HCT116 (cell line): Measurements from ENCODE around the gene LRP1B. TPM values are rescaled to one million over a fixed set of nuclear protein-coding genes. Genes with fewer than 3 reads are reported as not detected.

Experiments used
- ATAC-seq: fragments of 200-7000 bp; cut with Tn5 transposase; 2 replicates; pipeline ENCODE4 v1.9.1; 2020; ENCODE audit warnings: mild to moderate bottlenecking, moderate library complexity
- BruUV-seq: library from RNA; stranded (reverse); fragments of 400-500 nt; replicated peaks from 2 replicates; lab custom pipeline; 2021; lab: Mats Ljungman, UMichigan
- CTCF ChIA-PET: fragments of 300-600 bp; sonication (Branson Sonifier 250); formaldehyde crosslinking; loops from one replicate; lab custom pipeline; 2021; ENCODE audit warnings: antibody characterized with exemption; lab: Charles Lee
- POLR2A ChIA-PET: fragments of 300-600, 350-600 bp; sonication (Branson Sonifier 250); formaldehyde crosslinking; loops from one replicate; lab custom pipeline; 2021; ENCODE audit warnings: antibody characterized with exemption; lab: Charles Lee
- RAD21 ChIA-PET, 2 experiments: fragments of 300-600 bp; sonication (Branson Sonifier 250); formaldehyde crosslinking; loops; one replicate each; lab custom pipeline; 2023; ENCODE audit warnings: low total read pairs in 2 of 2; ENCODE audit not compliant: uncharacterized antibody in 2 of 2, unreplicated experiment in 2 of 2, low non-redundant PET in 1 of 2; lab: Charles Lee
- DNase-seq: peaks from one replicate; pipeline ENCODE4 v3.0.0-alpha.2; 2010; ENCODE audit warnings: low read depth, low spot score
- H2AFZ ChIP-seq: fragments of 200-600 bp; shearing (Covaris generic), sonication (generic); 2 replicates; pipeline ENCODE4 v1.6.1; 2017; ENCODE audit warnings: low read depth, mixed run types, mixed read lengths, antibody characterized with exemption, low read length; ENCODE audit not compliant: poor library complexity, severe bottlenecking
- H3K27ac ChIP-seq: 2 replicates; pipeline ENCODE4 v1.5.1; 2012; ENCODE audit warnings: low read depth, low read length
- H3K27me3 ChIP-seq: fragments of 200-600 bp; sonication (generic); 2 replicates; pipeline ENCODE4 v1.6.1; 2016; ENCODE audit warnings: mixed run types, low read length, mixed read lengths; ENCODE audit not compliant: insufficient read depth
- H3K36me3 ChIP-seq, 2 experiments: fragments of 200-500 bp in 1 of 2; fragments of 200-600 bp in 1 of 2; sonication (Bioruptor generic) in 1 of 2; sonication (generic) in 1 of 2; 2 replicates each; pipeline versions ENCODE4 v1.5.1 to v1.6.1; 2014 to 2016; ENCODE audit warnings: low read length in 2 of 2, inconsistent platforms in 1 of 2, mixed read lengths in 1 of 2, mixed run types in 1 of 2; ENCODE audit not compliant: insufficient read depth in 2 of 2, control insufficient read depth in 1 of 2
- H3K4me1 ChIP-seq, 2 experiments: fragments of 200-600 bp in 1 of 2; sonication (generic) in 1 of 2; 2 replicates each; pipeline versions ENCODE4 v1.5.1 to v1.6.1; 2012 to 2017; ENCODE audit warnings: low read length in 2 of 2, inconsistent platforms in 1 of 2, mild to moderate bottlenecking in 1 of 2, mixed read lengths in 1 of 2, mixed run types in 1 of 2, moderate library complexity in 1 of 2; ENCODE audit not compliant: insufficient read depth in 2 of 2, control insufficient read depth in 1 of 2
- H3K4me2 ChIP-seq: fragments of 200-600 bp; sonication (generic); 2 replicates; pipeline ENCODE4 v1.6.1; 2017; ENCODE audit warnings: mixed run types, low read length, mixed read lengths
- H3K4me3 ChIP-seq, 2 experiments: fragments of 200-600 bp in 1 of 2; sonication (generic) in 1 of 2; replicated peaks in 1 of 2; 2 replicates each; pipeline ENCODE4 v1.5.1; 2011 to 2016; ENCODE audit warnings: low read length in 2 of 2, control low read depth in 1 of 2, low read depth in 1 of 2, mild to moderate bottlenecking in 1 of 2, mixed read lengths in 1 of 2, mixed run types in 1 of 2
- H3K79me2 ChIP-seq: fragments of 200-600 bp; sonication (generic); 2 replicates; pipeline ENCODE4 v1.6.1; 2017; ENCODE audit warnings: mild to moderate bottlenecking, mixed run types, low read length, moderate library complexity, mixed read lengths; ENCODE audit not compliant: insufficient read depth
- H3K9ac ChIP-seq: fragments of 200-600 bp; sonication (generic); 2 replicates; pipeline ENCODE4 v1.6.1; 2016; ENCODE audit warnings: low read length, mixed read lengths
- H3K9me2 ChIP-seq: fragments of 200-600 bp; sonication (generic), shearing (Covaris generic); 2 replicates; pipeline ENCODE4 v1.6.1; 2017; ENCODE audit warnings: mixed run types, mild to moderate bottlenecking, moderate library complexity; ENCODE audit not compliant: insufficient read depth
- H3K9me3 ChIP-seq, 2 experiments: fragments of 200-500 bp in 1 of 2; fragments of 200-600 bp in 1 of 2; sonication (Bioruptor generic) in 1 of 2; sonication (generic) in 1 of 2; 2 replicates each; pipeline ENCODE4 v1.6.1; 2014 to 2017; ENCODE audit warnings: low read length in 2 of 2, mixed read lengths in 2 of 2, inconsistent platforms in 1 of 2, low read depth in 1 of 2, mild to moderate bottlenecking in 1 of 2, mixed run types in 1 of 2, moderate library complexity in 1 of 2; ENCODE audit not compliant: control insufficient read depth in 1 of 2, insufficient read depth in 1 of 2
- H4K20me1 ChIP-seq: fragments of 200-600 bp; sonication (generic), shearing (Covaris generic); 2 replicates; pipeline ENCODE4 v1.6.1; 2017; ENCODE audit warnings: mixed run types, mild to moderate bottlenecking, moderate library complexity; ENCODE audit not compliant: insufficient read depth
- CBX3 ChIP-seq: IDR thresholded peaks from 2 replicates; pipeline ENCODE4 v1.6.1; 2012; ENCODE audit warnings: low read depth
- CTCF ChIP-seq, 3 experiments: fragments of 200-600 bp in 1 of 3; sonication (generic) in 1 of 3; IDR thresholded peaks in 2 of 3; conservative IDR thresholded peaks in 1 of 3; 2 replicates each; pipeline ENCODE4 v1.5.1; 2012 to 2017; ENCODE audit warnings: low read depth in 2 of 3, low read length in 2 of 3, antibody characterized with exemption in 1 of 3, borderline replicate concordance in 1 of 3, control low read depth in 1 of 3, mild to moderate bottlenecking in 1 of 3, mixed read lengths in 1 of 3, mixed run types in 1 of 3, moderate library complexity in 1 of 3; ENCODE audit not compliant: insufficient read depth in 1 of 3
- FOSL1 ChIP-seq: IDR thresholded peaks from 2 replicates; pipeline ENCODE4 v1.6.1; 2012; ENCODE audit warnings: low read depth
- JUND ChIP-seq: IDR thresholded peaks from 2 replicates; pipeline ENCODE4 v1.6.1; 2012
- POLR2A ChIP-seq: IDR thresholded peaks from 2 replicates; pipeline ENCODE4 v1.7.0; 2011; ENCODE audit warnings: borderline replicate concordance; ENCODE audit not compliant: insufficient read depth, insufficient read length; ENCODE audit errors: extremely low read depth
- RAD21 ChIP-seq: IDR thresholded peaks from 2 replicates; pipeline ENCODE4 v1.6.1; 2012; ENCODE audit warnings: low read depth, mild to moderate bottlenecking
- SP1 ChIP-seq: IDR thresholded peaks from 2 replicates; pipeline ENCODE4 v1.6.1; 2012; ENCODE audit warnings: low read depth
- intact Hi-C: fragments of 100-400 bp; cut with micrococcal nuclease; formaldehyde crosslinking; loops from 2 replicates; pipeline ENCODE4 v1.10.0; 2022
- total RNA-seq: library from RNA; stranded (reverse); gene quantifications from one replicate; pipeline ENCODE4 v1.2.1, GENCODE V29; 2021; ENCODE audit not compliant: unreplicated experiment
- TF ChIP-seq, protein P1 (sequence below): IDR thresholded peaks from 2 replicates; pipeline ENCODE4 v1.6.1; 2012
- TF ChIP-seq, protein P2 (sequence below): IDR thresholded peaks from 2 replicates; pipeline ENCODE4 v1.6.1; 2011; ENCODE audit warnings: mild to moderate bottlenecking, low read length, moderate library complexity; ENCODE audit not compliant: insufficient replicate concordance; ENCODE audit errors: extremely low read depth

Gene LRP1B
- total RNA-seq, 1 experiment from 2014 or later = 0.34 TPM

DNA sequence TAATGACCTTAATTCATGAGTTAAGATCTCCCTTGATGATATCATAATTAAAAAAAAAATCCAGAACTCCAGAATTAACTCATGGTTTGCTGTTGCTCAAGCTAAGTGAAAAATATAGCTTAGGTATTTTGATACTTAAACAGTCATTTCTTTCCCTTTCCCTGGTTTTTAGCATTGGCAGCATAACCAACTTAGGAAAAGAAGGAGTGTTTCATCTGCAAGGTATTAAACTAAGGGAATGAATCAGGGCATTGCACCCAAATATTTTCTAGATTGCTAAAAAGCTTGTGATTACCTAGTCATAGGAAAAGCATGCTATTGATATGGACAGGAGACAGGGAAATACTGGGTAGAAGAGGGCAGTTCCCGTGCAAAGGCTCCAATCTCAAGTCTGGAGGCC, 207.2 kb downstream of the LRP1B start:
- Histone ChIP-seq H3K27ac (no peak overlapping the region), H3K9me3 (no peaks in the 10 kb centered on the region), H3K27me3 (no peaks in the 10 kb centered on the region), H3K4me1 (no peaks in the 10 kb centered on the region), H3K9ac (no peak overlapping the region), H2AFZ (no peak overlapping the region), H3K4me2 (no peak overlapping the region), H3K4me3 (no peak overlapping the region), H3K36me3 (no peaks in the 10 kb centered on the region), H4K20me1 (no peaks in the 10 kb centered on the region), H3K79me2 (no peaks in the 10 kb centered on the region), H3K9me2 (no peaks in the 10 kb centered on the region)
- POLR2A ChIA-PET = no interaction called here
- CTCF ChIA-PET = interaction anchor here (0.9 kb wide), 1 partner anchor 13 kb away, joined by 4 read pairs; no protein-coding TSS in a partner anchor
- ATAC-seq = no peak
- TF ChIP-seq FOSL1 (no peak), CBX3 (no peak), JUND (no peak), POLR2A (no peak), RAD21 (no peak), SP1 (no peak)
- TF ChIP-seq, protein P1, sequence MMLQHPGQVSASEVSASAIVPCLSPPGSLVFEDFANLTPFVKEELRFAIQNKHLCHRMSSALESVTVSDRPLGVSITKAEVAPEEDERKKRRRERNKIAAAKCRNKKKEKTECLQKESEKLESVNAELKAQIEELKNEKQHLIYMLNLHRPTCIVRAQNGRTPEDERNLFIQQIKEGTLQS = no peak
- TF ChIP-seq, protein P2, sequence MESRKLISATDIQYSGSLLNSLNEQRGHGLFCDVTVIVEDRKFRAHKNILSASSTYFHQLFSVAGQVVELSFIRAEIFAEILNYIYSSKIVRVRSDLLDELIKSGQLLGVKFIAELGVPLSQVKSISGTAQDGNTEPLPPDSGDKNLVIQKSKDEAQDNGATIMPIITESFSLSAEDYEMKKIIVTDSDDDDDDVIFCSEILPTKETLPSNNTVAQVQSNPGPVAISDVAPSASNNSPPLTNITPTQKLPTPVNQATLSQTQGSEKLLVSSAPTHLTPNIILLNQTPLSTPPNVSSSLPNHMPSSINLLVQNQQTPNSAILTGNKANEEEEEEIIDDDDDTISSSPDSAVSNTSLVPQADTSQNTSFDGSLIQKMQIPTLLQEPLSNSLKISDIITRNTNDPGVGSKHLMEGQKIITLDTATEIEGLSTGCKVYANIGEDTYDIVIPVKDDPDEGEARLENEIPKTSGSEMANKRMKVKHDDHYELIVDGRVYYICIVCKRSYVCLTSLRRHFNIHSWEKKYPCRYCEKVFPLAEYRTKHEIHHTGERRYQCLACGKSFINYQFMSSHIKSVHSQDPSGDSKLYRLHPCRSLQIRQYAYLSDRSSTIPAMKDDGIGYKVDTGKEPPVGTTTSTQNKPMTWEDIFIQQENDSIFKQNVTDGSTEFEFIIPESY = no peak
- no TSS peak for BruUV-seq
- intact Hi-C loops = no loop called here
- RAD21 ChIA-PET = no interaction called here
- DNase-seq = no peak

- ATAC-seq = peak; percentile 92
- no peak overlapping the region for H3K27ac ChIP-seq
- TF ChIP-seq CBX3 (no peak), CTCF (IDR thresholded peaks at IDR 0.05 in 2 of 3, conservative IDR thresholded peaks at IDR 0.05 in 1 of 3; ENCODE audit: borderline replicate concordance in 1 of 3, insufficient read depth in 1 of 3, low read depth in 2 of 3, low read length in 2 of 3) (peak in 2 of 3 experiments; percentile 47 to 59; a peak in 4 of 6 replicates), RAD21 (peak; percentile 40; the same call in 1 of the 2 replicates)
- H3K27me3 ChIP-seq = no peaks in the 10 kb centered on the region
- ChIA-PET POLR2A (no interaction called here), RAD21 (no interaction called here), CTCF (interaction anchor here (0.7 to 0.9 kb wide), 4 partner anchors 12 to 357 kb away, joined by 3 to 4 read pairs (median 3); no protein-coding TSS in a partner anchor)
- no peak overlapping the region for H3K4me2 ChIP-seq
- H3K79me2 ChIP-seq = no peaks in the 10 kb centered on the region
- no TSS peak for BruUV-seq
- H3K9me3 ChIP-seq = no peaks in the 10 kb centered on the region
- H3K9me2 ChIP-seq = no peaks in the 10 kb centered on the region
- no peak overlapping the region for H3K9ac ChIP-seq
- no peaks in the 10 kb centered on the region for H4K20me1 ChIP-seq
- peak; percentile 54 for DNase-seq
- H3K4me3 ChIP-seq = no peak overlapping the region
- intact Hi-C loops = no loop called here
- H2AFZ ChIP-seq = peak overlapping the region; percentile 23
- H3K4me1 ChIP-seq = no peaks in the 10 kb centered on the region
- H3K36me3 ChIP-seq = no peaks in the 10 kb centered on the region
Observed at GRCh38 chr2:141911485-141912066, 219.2 kb downstream of the LRP1B start.
